Mononuclear cell (primary cell): Measurements from ENCODE around the gene FOXI1. TPM values are rescaled to one million over a fixed set of nuclear protein-coding genes. Genes with fewer than 3 reads are reported as not detected.
"Not testable (repeated sequence)": the region's sequence is repeated elsewhere in the genome, so short reads cannot be mapped to it uniquely, and the experiment has no call there.

ENCODE experiments used
- H3K27me3 ChIP-seq: 2 replicates; pipeline ENCODE4 v1.6.0; 2011; ENCODE audit warnings: low read length, control low read depth; ENCODE audit not compliant: insufficient read depth
- H3K4me1 ChIP-seq: 2 replicates; pipeline ENCODE4 v1.5.1; 2011; ENCODE audit warnings: mild to moderate bottlenecking, low read length, control low read depth; ENCODE audit not compliant: insufficient read depth
- H3K4me3 ChIP-seq: 2 replicates; pipeline ENCODE4 v1.5.1; 2011; ENCODE audit warnings: mild to moderate bottlenecking, low read length, moderate library complexity
- H3K9me3 ChIP-seq: 2 replicates; pipeline ENCODE4 v1.5.1; 2011; ENCODE audit warnings: low read depth, mild to moderate bottlenecking, control low read depth, low read length
- total RNA-seq: library from RNA; depleted of rRNA; stranded (reverse); fragments of >200 nt; gene quantifications from one replicate; pipeline ENCODE4 v1.2.3, GENCODE V29; 2012

Gene FOXI1
- total RNA-seq, 1 donor: 0.10 TPM

- no peaks in the 10 kb centered on the region for H3K9me3 ChIP-seq
- H3K4me3 ChIP-seq: no peak overlapping the region
- H3K27me3 ChIP-seq: no peaks in the 10 kb centered on the region
- no peaks in the 10 kb centered on the region for H3K4me1 ChIP-seq
Observed at GRCh38 chr5:170132269-170132975, 26.7 kb downstream of the FOXI1 start.

- no peaks in the 10 kb centered on the region for H3K9me3 ChIP-seq
- no peak overlapping the region for H3K4me3 ChIP-seq
- H3K4me1 ChIP-seq: no peaks in the 10 kb centered on the region
- H3K27me3 ChIP-seq: no peaks in the 10 kb centered on the region
Observed at GRCh38 chr5:170132976-170133448, 27.3 kb downstream of the FOXI1 start.

GRCh38 chr5:170135796-170136490 lies 30.2 kb downstream of the FOXI1 start:
- no peaks in the 10 kb centered on the region for H3K9me3 ChIP-seq
- no peaks in the 10 kb centered on the region for H3K27me3 ChIP-seq
- H3K4me3 ChIP-seq: no peak overlapping the region
- H3K4me1 ChIP-seq: no peaks in the 10 kb centered on the region

GRCh38 chr5:170136506-170136905 lies 30.8 kb downstream of the FOXI1 start:
- Histone ChIP-seq H3K4me1 (no peaks in the 10 kb centered on the region), H3K9me3 (no peaks in the 10 kb centered on the region), H3K4me3 (no peak overlapping the region), H3K27me3 (no peaks in the 10 kb centered on the region)

GRCh38 chr5:170137694-170138214 lies 32.1 kb downstream of the FOXI1 start:
- Histone ChIP-seq H3K4me1 (no peaks in the 10 kb centered on the region), H3K9me3 (no peaks in the 10 kb centered on the region), H3K27me3 (no peaks in the 10 kb centered on the region), H3K4me3 (no peak overlapping the region)

- no peaks in the 10 kb centered on the region for H3K9me3 ChIP-seq
- no peaks in the 10 kb centered on the region for H3K27me3 ChIP-seq
- no peaks in the 10 kb centered on the region for H3K4me1 ChIP-seq
- no peak overlapping the region for H3K4me3 ChIP-seq
Observed at GRCh38 chr5:170138273-170138672, 32.6 kb downstream of the FOXI1 start.

- Histone ChIP-seq H3K27me3 (no peaks in the 10 kb centered on the region), H3K4me3 (no peak overlapping the region), H3K4me1 (no peaks in the 10 kb centered on the region), H3K9me3 (no peaks in the 10 kb centered on the region)
Observed at GRCh38 chr5:170139786-170140335, 34.2 kb downstream of the FOXI1 start.

- not testable (repeated sequence) for H3K27me3 ChIP-seq, H3K4me3 ChIP-seq, H3K4me1 ChIP-seq, H3K9me3 ChIP-seq
Observed at GRCh38 chr5:170141196-170141595, 35.5 kb downstream of the FOXI1 start.

GRCh38 chr5:170141636-170142035 lies 35.9 kb downstream of the FOXI1 start:
- Histone ChIP-seq H3K9me3 (no peaks in the 10 kb centered on the region), H3K27me3 (no peaks in the 10 kb centered on the region), H3K4me3 (no peak overlapping the region), H3K4me1 (no peaks in the 10 kb centered on the region)

- H3K4me1 ChIP-seq: no peaks in the 10 kb centered on the region
Observed at GRCh38 chr5:170142196-170142595, 36.5 kb downstream of the FOXI1 start.

GRCh38 chr5:170143091-170143490 lies 37.4 kb downstream of the FOXI1 start:
- no peaks in the 10 kb centered on the region for H3K4me1 ChIP-seq
- H3K4me3 ChIP-seq: no peak overlapping the region
- H3K9me3 ChIP-seq: no peaks in the 10 kb centered on the region
- no peaks in the 10 kb centered on the region for H3K27me3 ChIP-seq

More at GRCh38 chr5:170142196-170142595, 36.5 kb downstream of the FOXI1 start:
- no peak overlapping the region for H3K4me3 ChIP-seq
- H3K27me3 ChIP-seq: no peaks in the 10 kb centered on the region
- no peaks in the 10 kb centered on the region for H3K9me3 ChIP-seq

- Histone ChIP-seq H3K9me3 (no peaks in the 10 kb centered on the region), H3K4me1 (no peaks in the 10 kb centered on the region), H3K27me3 (no peaks in the 10 kb centered on the region), H3K4me3 (no peak overlapping the region)
Observed at GRCh38 chr5:170143710-170144109, 38.0 kb downstream of the FOXI1 start.

GRCh38 chr5:170144286-170145023 lies 38.8 kb downstream of the FOXI1 start:
- H3K9me3 ChIP-seq: no peaks in the 10 kb centered on the region
- H3K4me3 ChIP-seq: no peak overlapping the region
- H3K4me1 ChIP-seq: no peaks in the 10 kb centered on the region
- H3K27me3 ChIP-seq: no peaks in the 10 kb centered on the region

- no peak overlapping the region for H3K4me3 ChIP-seq
- no peaks in the 10 kb centered on the region for H3K27me3 ChIP-seq
- H3K4me1 ChIP-seq: no peaks in the 10 kb centered on the region
- H3K9me3 ChIP-seq: no peaks in the 10 kb centered on the region
Observed at GRCh38 chr5:170145462-170145861, 39.8 kb downstream of the FOXI1 start.
